Breast epithelium (tissue), 3 donors: ENCODE results near the gene GPR17.

Source experiments
- POLR2AphosphoS5 ChIP-seq, 3 donors: sonication (generic); formaldehyde crosslinking; IDR thresholded peaks; one replicate each; pipeline ENCODE4 v1.6.1; 2017; ENCODE audit warnings: antibody characterized with exemption in 3 of 3
- TF ChIP-seq, protein P1 (sequence below), 3 donors: fragments of 450-650 bp; IDR thresholded peaks; one replicate each; pipeline ENCODE4 v1.5.1; 2016 to 2017; ENCODE audit warnings: antibody characterized with exemption in 3 of 3, mild to moderate bottlenecking in 3 of 3, moderate library complexity in 3 of 3

DNA sequence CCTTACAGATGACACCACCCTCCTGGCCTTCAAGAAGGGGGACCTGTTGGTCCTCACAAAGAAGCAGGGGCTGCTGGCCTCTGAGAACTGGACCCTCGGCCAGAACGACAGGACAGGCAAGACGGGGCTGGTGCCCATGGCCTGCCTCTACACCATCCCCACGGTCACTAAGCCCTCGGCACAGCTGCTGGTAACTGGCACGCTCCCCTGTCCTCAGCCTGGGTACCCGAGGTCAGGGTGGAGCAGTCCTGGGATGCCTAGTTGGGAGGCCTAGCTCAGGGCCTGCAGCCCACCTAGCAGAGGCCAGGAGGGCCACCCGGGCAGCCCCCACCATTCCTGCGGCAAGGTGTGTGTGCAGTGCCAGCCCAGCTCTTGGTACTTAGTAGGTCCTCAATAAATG is 16.3 kb upstream of the GPR17 start:
- TF ChIP-seq, protein P1, sequence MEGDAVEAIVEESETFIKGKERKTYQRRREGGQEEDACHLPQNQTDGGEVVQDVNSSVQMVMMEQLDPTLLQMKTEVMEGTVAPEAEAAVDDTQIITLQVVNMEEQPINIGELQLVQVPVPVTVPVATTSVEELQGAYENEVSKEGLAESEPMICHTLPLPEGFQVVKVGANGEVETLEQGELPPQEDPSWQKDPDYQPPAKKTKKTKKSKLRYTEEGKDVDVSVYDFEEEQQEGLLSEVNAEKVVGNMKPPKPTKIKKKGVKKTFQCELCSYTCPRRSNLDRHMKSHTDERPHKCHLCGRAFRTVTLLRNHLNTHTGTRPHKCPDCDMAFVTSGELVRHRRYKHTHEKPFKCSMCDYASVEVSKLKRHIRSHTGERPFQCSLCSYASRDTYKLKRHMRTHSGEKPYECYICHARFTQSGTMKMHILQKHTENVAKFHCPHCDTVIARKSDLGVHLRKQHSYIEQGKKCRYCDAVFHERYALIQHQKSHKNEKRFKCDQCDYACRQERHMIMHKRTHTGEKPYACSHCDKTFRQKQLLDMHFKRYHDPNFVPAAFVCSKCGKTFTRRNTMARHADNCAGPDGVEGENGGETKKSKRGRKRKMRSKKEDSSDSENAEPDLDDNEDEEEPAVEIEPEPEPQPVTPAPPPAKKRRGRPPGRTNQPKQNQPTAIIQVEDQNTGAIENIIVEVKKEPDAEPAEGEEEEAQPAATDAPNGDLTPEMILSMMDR (IDR thresholded peaks at IDR 0.05), result no peak
- no peak for TF ChIP-seq POLR2AphosphoS5 (IDR thresholded peaks at IDR 0.05)
